NCI-H510A treated with DMSO at 0.1 percent for 48 hours (cell line): ENCODE measurements around the gene LHPP.

Source experiments
- DNase-seq: peaks from one replicate; lab custom pipeline; 2025; lab: John Stamatoyannopoulos, UW

The LHPP gene

DNA sequence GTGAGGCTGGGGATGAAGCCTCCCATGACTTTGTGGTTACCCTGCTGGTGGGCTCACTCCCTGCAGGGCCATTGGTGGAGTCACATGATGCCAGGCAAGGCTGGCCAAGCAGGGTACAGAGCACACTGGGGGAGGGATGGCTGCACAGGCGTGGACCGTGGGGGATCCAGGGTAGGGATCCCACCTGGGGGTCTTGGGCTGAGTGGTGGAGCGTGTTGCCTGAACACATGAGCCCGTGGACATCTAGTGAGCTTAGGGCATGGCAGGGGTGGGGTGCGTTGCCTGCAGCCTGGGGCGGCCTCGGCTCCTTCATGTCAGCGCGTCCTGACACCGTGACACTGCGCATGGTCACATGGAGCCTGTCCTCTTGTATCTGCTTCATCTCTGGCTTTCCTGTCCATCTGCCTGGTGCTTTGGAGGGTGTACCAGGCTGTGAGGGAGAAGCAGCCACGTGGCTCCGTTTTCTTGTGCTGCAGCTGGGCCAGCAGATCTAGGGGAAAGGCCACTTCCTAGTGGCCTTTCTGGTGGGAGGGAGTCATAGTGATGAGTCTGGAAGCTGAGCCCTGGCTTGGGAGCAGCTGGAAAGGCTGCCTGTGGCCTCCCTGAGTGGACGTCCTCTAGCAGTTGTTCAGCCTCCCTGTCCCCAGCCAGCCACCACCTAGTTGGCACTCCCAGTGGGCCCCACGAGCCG is 96.2 kb downstream of the LHPP start:
- no peak for DNase-seq

GRCh38 chr10:124558339-124559321 is 97.0 kb downstream of the LHPP start:
- no peak for DNase-seq

- DNase-seq, result no peak
Measured at GRCh38 chr10:124559372-124560132, 97.9 kb downstream of the LHPP start.

DNA sequence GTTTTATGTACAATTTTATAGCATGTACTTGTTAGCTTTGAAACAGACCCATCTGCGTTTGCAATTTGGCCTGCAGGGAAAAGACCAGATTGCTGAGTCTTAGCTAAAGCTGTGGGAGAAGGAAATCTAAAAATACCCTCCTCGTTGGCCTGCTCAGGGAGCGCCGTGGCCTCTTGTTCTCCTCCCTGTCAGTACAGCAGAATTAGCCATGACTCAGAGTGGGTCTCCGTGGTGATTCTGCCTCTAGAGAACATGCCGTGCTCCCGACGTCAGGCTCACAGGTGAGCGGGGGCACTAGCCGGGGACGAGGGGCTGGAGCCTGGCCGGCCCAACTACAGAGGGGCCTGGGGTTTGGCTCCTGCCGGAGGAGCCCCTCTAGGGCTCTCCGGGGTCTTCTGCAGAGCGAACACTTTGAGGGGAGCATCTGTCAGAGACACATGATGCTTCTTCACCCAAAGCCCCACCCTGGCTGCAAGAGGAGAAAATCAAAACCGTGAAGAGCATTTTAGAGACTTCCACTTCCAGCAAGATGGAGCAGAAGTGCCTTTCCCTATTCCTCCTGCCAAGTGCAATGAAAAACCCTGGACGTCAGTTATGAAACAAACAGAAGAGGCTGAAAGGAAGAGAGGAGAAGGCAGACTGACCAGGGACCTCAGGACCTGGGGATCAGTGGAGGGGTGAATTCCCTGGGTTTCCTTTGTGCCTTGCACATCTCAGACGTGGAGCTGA is 98.9 kb downstream of the LHPP start:
- DNase-seq, result no peak

DNA sequence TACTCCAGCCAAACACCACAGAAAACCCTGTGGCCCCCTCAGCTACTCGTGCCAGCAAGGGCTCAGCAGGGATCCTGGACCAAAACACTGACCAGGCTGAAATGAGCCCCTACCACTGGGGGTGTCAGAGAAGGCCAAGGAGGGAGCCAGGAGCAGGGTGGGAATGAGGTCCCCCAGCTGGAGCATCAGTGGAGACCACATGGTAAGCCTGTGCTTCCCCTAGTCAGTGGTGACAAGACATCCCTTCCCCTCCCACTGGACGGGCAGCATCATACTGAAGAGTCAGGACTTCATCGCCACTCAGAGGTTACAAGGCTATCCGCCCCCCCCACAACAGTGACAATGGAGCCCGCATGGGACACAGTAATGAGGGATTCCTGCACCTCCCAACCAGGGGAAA is 99.6 kb downstream of the LHPP start:
- DNase-seq, result no peak

- no peak for DNase-seq
Measured at GRCh38 chr10:124562425-124563060, 100.9 kb downstream of the LHPP start.

DNA sequence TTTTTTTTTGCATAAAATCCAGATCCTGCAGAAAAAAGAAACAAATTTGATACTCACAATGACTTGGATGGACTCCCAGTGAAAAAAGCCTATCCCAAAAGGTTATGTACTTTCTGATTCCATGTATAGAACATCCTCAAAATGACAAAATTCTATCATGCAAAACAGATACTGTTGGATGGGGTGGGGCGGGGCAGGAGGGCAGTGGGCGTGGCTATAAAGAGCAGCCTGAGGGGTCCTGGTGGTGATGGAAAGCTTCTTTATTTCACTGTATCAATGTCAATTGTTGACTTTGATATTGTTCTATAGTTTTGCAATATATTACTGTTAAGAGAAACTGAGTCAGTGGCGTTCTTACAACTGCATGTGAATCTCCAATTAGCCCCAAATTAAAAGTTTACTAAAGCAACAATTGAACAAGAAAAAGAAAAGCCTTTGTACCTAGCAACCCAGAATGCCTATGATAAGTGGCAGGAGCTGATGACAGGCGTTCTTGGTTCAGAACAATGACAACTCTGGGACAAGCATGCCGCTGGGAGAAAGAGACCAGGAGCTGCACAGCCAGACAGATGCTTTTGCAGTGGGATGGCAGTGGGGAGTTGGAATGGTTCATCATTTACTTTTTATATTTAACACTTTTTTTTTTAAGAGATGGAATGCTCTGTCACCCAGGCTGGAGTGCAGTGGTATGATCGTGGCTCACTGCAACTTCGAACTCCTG is 101.9 kb downstream of the LHPP start:
- DNase-seq, result no peak

GRCh38 chr10:124564881-124565280 is 103.3 kb downstream of the LHPP start:
- no peak for DNase-seq

DNA sequence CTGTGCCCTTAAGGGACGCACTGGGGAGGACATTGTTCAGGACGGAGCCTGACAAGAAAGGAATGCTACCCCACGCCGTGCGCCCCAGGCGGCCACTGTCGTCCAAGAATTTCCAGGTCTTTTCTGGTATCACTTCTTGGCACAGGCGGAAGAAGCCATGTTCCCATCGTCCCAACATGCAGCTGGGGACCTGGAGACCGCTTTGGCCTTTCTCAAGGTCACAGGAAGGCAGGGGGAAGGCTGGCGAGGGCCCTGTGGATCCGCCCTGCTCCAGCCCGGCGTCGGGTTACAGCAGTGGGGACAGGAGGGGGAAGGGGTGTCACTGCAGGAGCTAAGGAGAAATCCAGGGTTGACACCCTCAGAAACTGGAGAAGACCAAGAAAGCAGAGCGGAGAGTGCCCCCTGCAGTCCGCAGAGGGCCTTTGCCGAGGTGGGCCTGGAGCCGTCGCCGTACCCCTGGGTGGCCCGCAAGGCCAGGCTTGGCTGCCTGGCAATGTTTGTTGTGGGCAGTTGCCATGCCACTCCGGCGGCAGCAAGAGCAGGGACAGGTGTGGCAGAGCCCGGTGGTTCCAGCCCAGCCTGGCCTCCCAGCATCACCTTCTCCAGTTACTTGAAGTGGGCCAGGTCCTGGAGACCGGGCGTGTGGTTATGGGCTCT is 104.1 kb downstream of the LHPP start:
- peak; percentile 98 for DNase-seq

DNA sequence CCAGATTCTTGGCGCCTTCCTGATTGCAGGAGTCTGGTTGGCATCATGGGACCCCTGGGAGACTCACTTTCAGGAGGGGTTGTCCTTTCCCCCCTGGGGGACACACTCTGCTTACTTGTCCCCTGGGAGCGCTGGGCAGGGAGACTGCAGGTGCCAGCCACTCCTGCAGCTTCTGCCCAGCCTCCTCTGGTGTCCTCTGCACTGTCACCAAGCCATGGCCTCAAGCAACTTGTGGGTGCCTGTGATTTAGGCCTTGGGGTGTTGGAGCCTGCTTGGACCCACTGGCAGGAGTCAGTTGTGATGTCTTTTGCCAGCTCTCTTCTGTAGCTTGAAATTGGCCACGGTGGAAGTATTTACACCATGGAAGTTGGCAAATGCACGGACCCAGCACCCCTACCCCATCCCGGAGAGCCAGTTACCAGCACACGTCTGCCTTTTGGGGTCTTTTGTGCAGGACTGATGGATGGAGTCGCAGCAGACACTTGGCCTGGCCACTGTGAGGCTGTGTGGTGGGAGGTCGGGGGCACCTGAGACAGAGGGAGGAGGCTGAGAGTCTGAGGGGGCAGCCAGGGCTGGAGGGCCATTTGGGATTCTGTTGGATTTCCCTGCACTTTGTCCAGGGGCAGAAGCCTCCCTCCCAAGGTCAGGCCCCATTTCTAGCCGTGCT is 104.7 kb downstream of the LHPP start:
- DNase-seq, result no peak

DNA sequence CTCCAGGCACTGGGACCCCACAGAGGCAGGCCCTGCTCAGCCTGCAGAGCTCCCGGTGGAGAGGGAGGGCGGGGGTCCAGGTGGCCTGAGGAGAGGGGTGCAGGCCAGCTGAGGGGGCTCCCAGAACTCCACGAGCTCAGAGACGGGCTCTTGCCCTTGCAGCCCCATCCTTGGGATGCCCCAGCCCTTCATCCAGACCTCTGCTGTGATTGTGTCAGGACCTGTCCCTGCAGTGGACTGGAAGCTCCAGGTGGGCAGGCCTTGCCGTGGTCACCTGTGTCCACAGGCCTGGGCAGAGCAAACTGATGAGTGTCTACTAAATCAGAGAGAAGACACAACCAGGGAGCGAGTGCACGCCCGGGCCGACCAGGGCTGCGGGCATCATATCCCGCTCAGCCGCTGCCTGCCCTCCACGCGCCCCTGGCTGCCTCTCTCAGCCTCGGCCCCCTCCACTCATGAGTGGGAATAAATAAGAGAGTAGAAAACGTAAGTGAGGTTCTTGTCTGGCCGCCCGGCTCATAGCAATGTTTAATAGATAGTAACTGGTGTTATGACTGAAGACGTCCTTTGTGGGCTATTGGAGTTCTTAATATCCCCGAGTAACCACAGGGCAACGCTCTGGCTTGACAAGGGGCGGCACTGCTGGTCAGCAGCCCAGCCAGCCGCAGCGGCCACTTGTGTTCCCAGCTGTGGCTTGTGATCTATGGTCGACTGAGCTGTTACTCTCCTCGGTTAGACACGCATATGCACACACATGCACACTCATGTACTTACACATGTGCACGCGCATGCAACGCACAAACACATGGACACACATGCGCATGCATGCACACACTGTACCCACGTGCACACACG is 105.6 kb downstream of the LHPP start:
- DNase-seq, result no peak

GRCh38 chr10:124568339-124568738 is 106.7 kb downstream of the LHPP start:
- DNase-seq, result no peak

- no peak for DNase-seq
Measured at GRCh38 chr10:124568848-124569622, 107.4 kb downstream of the LHPP start.

DNA sequence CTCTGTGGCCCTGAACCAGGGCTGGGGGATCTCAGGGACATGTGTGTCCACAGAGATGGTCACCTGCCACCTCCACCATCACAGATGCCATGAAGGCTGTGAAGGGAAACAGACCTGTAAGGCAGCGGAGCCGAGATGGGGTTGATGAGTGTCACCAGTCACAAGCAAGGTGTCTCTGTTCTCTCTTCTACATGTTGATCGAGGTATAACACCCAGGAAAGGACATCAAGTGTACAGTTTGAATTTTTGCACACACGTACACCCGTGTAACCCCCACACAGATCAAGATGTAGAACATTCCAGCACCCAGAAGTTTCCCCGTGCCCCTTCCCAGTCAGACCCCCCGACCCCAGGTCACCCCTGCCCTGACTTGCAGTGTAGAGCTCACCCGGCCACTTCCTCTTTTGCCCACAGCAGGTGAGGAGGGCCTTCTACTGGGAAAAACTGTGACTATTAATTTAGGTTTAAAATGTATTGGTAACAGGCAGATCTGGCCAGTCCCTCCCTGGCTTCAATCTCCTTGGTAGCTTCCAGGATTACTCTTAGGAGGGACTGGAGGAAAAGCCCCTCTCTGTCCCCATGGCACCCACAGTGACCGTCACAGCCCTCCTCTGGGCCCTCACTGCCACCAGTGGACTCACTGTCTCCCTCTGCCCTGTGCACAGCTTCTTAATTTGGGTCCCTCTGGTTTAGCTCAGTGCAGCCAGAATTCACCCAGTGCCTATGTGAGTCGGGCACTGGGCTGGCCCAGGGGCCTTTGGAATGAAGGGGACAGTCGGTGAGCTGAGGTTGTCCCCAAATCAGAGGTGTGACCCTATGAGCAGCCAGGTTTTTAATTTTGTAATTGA is 108.2 kb downstream of the LHPP start:
- no peak for DNase-seq

GRCh38 chr10:124570646-124571045 is 109.0 kb downstream of the LHPP start:
- DNase-seq, result no peak

- DNase-seq, result no peak
Measured at GRCh38 chr10:124572751-124573150, 111.1 kb downstream of the LHPP start.
